Lower leg skin (tissue), 4 donors: ENCODE measurements around the gene DCAF12L1. TPM values are rescaled to one million over a fixed set of nuclear protein-coding genes. Genes with fewer than 3 reads are reported as not detected.

Experiments used
- DNase-seq, 2 donors: peaks; one replicate each; pipeline ENCODE4 v3.0.0-alpha.2; 2019; ENCODE audit warnings: low spot score in 2 of 2
- H3K4me3 ChIP-seq: fragments of 200-600 bp; sonication (generic); 2 replicates; pipeline ENCODE4 v1.5.1; 2017; ENCODE audit warnings: mild to moderate bottlenecking, low read depth; ENCODE audit not compliant: poor library complexity, severe bottlenecking
- POLR2A ChIP-seq, 2 donors: fragments of 450-650 bp; IDR thresholded peaks; one replicate each; pipeline ENCODE4 v1.6.1; 2016 to 2017; ENCODE audit warnings: antibody characterized with exemption in 2 of 2, mild to moderate bottlenecking in 1 of 2, moderate library complexity in 1 of 2
- WGBS, 2 donors: methylation state at CpG; one replicate each; pipeline ENCODE4 v1.1.5; 2018; 5-methylcytosine and 5-hydroxymethylcytosine counted together
- intact Hi-C: fragments of 100-400 bp; cut with DNase I; formaldehyde crosslinking; loops from one replicate; pipeline ENCODE4 v1.15.0; 2023; ENCODE audit warnings: low total_unique reads
- total RNA-seq, 4 donors: library from RNA; depleted of rRNA; stranded (reverse); fragments of >200 nt; gene quantifications; one replicate each; pipeline ENCODE4 v1.1.0, GENCODE V29; 2016
- TF ChIP-seq, protein P1 (sequence below), 3 donors: fragments of 450-650 bp; IDR thresholded peaks; one replicate each; pipeline ENCODE4 v1.5.1; 2016; ENCODE audit warnings: antibody characterized with exemption in 3 of 3, mild to moderate bottlenecking in 3 of 3, moderate library complexity in 2 of 3

DCAF12L1 gene
- not detected for total RNA-seq

DNA sequence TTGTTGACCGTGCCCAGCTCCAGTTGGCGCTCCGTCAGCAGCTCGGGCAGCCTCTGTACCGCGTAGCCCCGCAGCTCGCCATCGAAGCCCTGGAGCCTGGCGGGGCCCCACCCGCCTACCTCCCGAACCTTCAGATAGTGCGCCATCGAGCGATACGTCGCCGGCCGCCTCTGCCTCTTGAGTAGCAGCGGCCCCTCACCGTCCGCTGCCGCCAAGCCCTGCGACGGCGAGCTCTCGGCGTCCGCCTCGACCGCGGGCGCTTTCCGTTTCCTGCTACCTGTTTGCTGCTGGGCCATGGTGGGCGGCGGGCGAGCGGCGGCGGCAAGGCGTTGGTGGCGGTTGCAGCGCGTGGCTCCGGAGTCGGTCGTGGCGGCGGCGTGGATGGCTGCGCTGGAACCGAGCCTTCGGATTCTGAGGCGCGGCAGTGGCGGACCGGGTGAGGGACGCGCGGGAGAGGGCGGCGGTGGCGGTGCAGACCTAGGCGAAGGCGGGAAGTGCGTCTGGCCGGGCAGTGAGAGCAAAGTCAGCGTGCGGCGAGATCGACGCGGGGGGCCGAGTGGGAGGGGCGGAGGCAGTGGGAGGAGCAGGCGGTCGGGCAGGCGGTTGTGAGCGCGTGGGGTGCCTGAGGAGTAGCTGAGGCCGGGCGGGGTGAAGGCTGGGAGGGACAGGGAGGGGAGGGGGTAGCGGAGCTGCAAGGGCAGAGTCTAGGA lies at the start of gene DCAF12L1:
Gene DCAF12L1 (minus strand): TSS at position 502 of the 710 bp plus-strand sequence. CDS start 206 bp downstream, at position 296.
- intact Hi-C loops: no loop called here
- no peak within 1 kb of the TSS for H3K4me3 ChIP-seq
- WGBS, 2 donors: 0 to 53% methylated on average over 1 to 82 of the region's 83 CpGs
- no peak for DNase-seq
- no peak for TF ChIP-seq POLR2A (IDR thresholded peaks at IDR 0.05)
- TF ChIP-seq, protein P1, sequence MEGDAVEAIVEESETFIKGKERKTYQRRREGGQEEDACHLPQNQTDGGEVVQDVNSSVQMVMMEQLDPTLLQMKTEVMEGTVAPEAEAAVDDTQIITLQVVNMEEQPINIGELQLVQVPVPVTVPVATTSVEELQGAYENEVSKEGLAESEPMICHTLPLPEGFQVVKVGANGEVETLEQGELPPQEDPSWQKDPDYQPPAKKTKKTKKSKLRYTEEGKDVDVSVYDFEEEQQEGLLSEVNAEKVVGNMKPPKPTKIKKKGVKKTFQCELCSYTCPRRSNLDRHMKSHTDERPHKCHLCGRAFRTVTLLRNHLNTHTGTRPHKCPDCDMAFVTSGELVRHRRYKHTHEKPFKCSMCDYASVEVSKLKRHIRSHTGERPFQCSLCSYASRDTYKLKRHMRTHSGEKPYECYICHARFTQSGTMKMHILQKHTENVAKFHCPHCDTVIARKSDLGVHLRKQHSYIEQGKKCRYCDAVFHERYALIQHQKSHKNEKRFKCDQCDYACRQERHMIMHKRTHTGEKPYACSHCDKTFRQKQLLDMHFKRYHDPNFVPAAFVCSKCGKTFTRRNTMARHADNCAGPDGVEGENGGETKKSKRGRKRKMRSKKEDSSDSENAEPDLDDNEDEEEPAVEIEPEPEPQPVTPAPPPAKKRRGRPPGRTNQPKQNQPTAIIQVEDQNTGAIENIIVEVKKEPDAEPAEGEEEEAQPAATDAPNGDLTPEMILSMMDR (IDR thresholded peaks at IDR 0.05): no peak

DNA sequence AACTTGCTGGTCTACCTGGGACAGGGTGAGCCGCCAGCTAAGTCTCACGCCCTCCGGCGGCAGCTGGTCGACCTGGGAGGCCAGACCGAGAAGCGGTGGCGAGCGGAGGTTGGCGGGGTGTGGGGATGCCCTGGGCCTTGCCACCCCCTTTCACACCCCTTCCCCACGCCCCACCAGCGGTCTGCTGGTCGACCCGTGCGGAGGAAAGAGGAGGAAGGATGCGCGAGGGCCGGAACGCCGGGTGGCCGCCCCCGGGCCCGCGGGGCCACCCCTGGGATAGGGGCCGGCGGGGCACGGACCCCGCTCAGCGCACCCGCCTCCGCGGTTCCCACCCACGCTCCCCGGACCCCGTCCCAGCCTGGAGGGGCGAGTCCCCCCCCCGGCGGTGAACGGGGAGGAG lies 28.3 kb upstream of the DCAF12L1 start:
- no peak for DNase-seq
- WGBS, 2 donors: 43 to 60% methylated on average over 23 to 37 of the region's 39 CpGs
- no peak for TF ChIP-seq POLR2A (IDR thresholded peaks at IDR 0.05)
- TF ChIP-seq, protein P1 (IDR thresholded peaks at IDR 0.05): no peak
- no peak overlapping the region for H3K4me3 ChIP-seq
- intact Hi-C loops: no loop called here

DNA sequence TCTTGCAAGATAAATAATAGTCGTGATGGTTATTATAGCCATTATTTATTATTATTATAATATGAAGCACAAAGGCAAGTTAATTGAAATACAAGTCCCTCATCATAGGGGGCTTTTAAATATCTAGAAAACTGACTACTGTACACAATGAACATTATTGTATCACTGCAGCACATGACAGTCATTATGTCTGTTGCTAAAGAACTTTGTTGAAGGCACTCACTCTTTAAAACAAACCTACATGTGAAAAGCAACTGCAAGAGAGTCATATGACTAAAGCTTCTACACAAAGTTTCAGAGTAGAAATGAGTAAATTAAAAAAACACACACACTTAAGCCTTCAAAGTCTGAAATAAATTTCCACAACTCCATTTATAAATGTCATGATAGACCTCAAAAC lies 23.3 kb upstream of the DCAF12L1 start:
- intact Hi-C loops: no loop called here

DNA sequence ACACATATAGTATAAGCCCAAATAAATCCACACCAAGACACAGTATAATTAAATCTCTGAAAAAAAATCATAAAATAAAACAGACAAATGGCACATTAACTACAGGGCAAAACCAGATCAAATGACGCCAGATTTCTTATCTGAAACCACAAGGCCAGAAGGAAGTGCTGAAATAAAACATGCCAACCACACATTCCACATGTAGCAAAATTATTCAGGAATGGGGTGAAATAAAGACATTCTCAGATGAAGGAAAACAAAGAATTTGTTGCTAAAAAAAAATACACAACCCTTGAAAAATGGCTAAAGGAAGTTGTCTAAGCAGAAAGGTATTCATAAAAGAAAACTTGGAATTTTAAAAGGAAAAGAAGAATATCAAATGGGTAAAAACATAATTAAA lies 4.5 kb upstream of the DCAF12L1 start:
- no peak overlapping the region for H3K4me3 ChIP-seq
- WGBS, 2 donors: 50 to 52% methylated on average over 1 of the region's 1 CpG
- no peak for DNase-seq
- intact Hi-C loops: no loop called here
- TF ChIP-seq, protein P1 (IDR thresholded peaks at IDR 0.05): no peak
- TF ChIP-seq POLR2A (IDR thresholded peaks at IDR 0.05): no peak

More for the DNA sequence above, 23.3 kb upstream of the DCAF12L1 start:
- H3K4me3 ChIP-seq: no peak overlapping the region
- DNase-seq: no peak
- TF ChIP-seq, protein P1 (IDR thresholded peaks at IDR 0.05): no peak
- TF ChIP-seq POLR2A (IDR thresholded peaks at IDR 0.05): no peak
- WGBS, 2 donors: 28 to 61% methylated on average over 1 of the region's 1 CpG

DNA sequence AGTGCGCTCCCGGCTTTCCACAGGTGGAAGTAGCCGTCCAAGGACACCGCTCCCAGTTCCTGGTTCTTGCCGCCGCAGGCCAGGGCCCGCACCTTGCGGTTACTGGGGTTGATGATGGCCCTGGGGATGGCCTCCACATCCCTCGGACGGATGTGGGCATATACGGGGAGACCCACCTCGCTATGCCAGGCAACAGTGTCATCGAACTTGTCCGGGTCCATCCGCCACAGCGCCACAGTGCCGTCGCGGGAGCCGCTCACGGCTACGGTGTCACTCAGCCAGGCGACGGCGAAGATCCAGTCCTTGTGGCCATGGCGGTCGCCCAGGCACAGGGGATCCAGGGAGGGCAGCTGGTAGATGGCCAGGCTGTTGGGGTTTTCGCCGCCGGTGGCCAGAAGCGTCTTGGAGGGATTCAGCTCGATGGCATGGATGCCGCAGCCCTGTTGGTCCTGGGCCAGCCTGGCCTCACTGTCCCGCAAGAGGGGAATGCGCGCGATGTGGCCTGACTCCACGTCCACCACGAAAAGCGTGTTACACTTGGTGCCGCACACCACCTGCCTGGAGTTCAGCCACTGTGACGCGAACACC lies 795 bp downstream of the DCAF12L1 start:
- intact Hi-C loops: no loop called here
- no peak overlapping the region for H3K4me3 ChIP-seq
- DNase-seq: no peak
- TF ChIP-seq, protein P1 (IDR thresholded peaks at IDR 0.05): no peak
- TF ChIP-seq POLR2A (IDR thresholded peaks at IDR 0.05): no peak
- WGBS, 2 donors: 84 to 87% methylated on average over 3 to 43 of the region's 43 CpGs
